ENCODE measurements around the gene DLAT.
"Not testable (repeated sequence)": the region's sequence is repeated elsewhere in the genome, so short reads cannot be mapped to it uniquely, and the experiment has no call there.

Gene DLAT

GRCh38 chr11:112024773-112025678 is at the start of gene DLAT:
DLAT (plus strand) TSS chr11:112025408; CDS start chr11:112025473, 65 bp downstream.
- DNase-seq: peak; percentile 91

- no peak for DNase-seq
Measured at GRCh38 chr11:111976119-111976766, 49.0 kb upstream of the DLAT start.

GRCh38 chr11:111976767-111977145 is 48.5 kb upstream of the DLAT start:
- DNase-seq: no peak

DNA sequence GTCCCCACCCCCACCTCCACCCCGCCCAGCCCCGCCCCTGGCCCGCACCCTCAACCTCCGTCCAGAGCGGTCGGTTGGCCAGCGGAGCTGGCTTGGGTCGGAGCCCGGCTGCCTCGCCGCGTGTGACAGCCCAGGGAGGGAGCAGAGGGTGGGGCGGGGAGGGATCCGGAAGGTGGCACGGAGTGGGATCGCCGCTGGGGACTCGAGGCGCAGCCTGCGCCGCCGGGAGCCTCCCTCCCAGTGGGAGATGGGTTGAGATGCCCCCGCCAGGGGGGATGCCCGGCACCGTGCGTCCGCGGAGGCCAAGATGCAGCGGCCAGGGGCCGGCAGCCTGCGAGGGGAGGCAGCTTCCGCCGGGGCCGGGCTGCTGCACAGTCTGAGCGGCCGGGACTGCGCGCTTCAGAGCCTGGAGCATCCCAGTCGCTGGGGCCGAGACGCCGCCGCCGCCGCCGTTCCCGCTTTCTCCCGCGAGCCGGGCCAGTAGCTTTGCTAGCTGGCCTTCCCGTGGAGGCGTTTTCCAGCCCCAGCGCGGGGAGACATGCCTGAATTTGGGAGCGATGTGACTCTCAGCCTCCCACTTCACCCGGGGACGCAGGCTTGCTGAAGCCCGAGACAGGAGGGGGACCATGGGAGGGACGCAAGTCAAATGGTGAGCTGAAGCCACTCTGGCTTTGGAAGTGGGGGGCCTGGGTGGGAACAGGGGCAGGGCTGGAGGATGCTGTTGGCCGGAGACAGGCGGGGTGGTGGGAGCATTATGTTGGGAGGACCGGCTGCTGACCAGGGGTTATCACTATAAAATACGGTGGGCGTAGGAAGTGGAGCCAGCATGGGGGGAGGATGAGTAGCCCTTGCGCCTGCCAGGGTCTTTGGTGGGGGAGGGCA is 47.8 kb upstream of the DLAT start:
- peak; percentile 43 for DNase-seq

- no peak for DNase-seq
Measured at GRCh38 chr11:111978028-111978771, 47.0 kb upstream of the DLAT start.

DNA sequence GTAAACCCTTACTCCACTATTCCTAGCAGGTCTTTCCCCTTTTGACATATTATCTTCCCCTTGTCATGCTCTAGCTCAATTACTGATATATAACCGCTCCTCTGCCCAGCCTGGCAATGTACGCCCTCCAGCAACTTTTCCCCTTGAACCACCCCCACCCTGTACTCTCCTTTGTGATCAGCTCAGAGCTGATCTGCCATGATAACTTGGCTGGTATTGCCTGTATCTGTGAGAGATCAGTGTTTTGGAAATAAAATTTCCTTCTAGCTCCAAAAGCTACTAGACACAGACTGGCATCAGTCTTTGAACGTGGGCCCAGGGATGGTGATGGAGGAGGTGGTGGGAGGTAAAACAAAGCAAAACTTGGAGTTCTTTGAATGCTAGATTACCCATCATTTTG is 45.1 kb upstream of the DLAT start:
- no peak for DNase-seq

GRCh38 chr11:111981270-111981669 is 43.9 kb upstream of the DLAT start:
- DNase-seq: no peak

GRCh38 chr11:111982019-111982464 is 43.2 kb upstream of the DLAT start:
- DNase-seq: peak; percentile 25

DNA sequence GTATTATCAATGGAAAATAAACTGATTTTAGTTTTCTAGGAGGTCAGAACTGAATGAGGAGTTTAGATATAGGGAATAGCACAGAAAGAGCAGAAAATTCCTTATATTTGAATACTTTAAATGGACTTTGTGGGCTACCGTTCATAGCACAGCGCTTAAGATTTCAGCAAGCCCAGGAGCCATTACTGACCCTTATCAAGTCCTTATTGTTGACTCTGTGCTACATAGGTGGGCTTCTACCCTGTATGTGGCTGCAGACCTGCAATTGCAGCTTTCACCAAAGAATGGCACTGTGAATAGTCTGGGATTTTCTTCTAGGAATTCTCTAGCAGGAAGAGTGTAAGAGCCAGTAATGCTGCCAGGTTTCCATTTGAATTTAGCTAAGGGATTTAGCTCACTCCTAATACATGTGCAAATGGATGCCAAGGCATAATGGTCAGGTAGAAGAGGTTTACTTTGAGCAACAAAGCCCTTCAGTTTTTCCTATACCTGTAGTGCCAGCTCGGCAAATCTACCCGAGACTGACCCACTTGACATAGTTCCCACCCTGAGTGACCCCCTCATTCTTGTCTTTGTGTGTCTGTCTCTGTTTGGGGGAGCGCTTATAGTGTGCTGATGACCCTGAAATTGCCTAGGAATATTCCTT is 42.5 kb upstream of the DLAT start:
- no peak for DNase-seq

GRCh38 chr11:111983187-111983986 is 41.8 kb upstream of the DLAT start:
- no peak for DNase-seq

DNA sequence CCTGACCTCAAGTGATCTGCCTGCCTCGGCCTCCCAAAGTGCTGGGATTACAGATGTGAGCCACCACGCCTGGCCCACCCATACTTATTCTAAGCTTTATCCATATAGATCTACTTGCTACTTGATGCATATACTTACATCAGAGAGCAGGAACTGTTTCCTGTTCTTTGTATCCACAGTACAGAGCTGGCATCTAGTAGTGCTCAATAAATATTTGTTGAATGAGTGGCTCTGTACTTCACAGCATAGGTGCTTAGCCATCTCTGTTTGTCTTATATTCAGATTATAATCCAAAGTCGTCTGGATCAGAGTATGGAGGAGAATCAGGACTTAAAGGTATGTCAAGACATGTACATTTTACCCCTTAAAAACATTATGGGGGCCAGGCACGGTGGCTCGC is 38.6 kb upstream of the DLAT start:
- DNase-seq: no peak

DNA sequence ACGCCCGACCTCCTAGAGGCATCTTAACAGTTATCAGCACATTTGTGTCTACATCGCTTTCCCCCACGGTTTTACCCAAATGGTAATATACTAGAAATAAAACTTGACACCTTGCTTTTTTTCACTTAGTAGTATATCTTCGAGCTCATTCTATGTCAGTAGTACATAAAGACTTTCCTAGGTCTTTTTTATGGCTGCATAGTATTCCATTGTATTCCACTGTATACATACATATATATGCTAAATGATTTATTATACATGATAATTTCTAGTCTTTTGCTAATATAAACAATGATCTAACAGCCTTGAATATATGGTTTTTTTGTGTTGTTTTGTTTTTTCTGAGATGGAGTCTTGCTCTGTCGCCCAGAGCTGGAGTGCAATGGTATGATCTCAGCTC is 34.8 kb upstream of the DLAT start:
- no peak for DNase-seq

- DNase-seq: no peak
Measured at GRCh38 chr11:111992206-111992855, 32.9 kb upstream of the DLAT start.

DNA sequence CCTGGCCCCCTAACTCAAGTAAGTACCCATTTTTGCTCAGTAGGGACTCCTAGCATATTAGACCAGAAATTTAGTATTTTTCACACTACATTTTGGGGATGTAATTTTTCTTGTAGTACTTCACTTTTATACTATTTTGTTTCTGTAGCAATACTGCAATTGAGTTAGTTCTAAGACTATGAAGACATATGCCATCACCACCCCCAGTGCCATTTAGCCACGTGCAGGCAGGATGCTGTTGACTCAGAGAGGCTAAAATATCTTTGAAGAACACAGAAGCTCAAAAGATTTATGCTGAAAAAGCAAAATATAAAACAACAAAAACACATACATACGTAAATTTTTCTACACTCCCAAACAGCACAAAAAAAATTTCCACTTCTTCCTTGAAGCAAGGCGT is 29.1 kb upstream of the DLAT start:
- no peak for DNase-seq

DNA sequence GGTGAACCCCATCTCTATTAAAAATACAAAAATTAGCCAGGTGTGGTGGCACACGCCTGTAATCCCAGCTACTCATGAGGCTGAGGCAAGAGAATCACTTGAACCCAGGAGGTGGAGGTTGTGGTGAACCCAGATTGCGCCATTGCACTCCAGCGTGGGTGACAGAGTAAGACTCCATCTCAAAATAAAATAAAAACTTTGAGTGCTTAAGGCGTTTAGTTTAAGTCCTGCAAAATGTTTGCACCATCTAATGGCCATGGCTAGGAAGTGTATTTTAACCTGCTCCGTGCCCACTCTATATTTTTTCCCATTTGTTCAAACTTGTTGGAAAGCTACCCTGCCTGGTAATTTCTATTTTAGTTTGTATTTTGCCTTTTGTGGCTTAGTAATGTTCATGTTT is 28.5 kb upstream of the DLAT start:
- DNase-seq: not testable (repeated sequence)

DNA sequence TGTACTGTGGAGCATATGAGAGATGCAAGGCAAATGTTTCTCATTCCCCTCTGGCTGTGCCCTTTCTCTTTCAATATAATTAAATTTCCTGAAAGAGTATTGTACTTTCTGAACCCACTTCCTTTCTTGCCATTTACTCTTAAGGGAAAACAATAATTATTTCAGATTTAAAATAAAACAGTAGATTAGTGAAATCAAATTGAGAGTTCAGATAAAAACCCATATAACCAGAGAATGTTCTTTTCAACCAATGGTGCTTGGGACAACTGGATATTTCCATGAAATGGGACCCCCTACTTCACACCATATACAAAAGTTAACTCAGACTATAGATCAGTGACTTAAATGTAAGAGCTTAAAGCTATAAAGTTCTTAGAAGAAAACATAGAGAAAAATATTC is 26.1 kb upstream of the DLAT start:
- no peak for DNase-seq

GRCh38 chr11:112000703-112001102 is 24.5 kb upstream of the DLAT start:
- no peak for DNase-seq

DNA sequence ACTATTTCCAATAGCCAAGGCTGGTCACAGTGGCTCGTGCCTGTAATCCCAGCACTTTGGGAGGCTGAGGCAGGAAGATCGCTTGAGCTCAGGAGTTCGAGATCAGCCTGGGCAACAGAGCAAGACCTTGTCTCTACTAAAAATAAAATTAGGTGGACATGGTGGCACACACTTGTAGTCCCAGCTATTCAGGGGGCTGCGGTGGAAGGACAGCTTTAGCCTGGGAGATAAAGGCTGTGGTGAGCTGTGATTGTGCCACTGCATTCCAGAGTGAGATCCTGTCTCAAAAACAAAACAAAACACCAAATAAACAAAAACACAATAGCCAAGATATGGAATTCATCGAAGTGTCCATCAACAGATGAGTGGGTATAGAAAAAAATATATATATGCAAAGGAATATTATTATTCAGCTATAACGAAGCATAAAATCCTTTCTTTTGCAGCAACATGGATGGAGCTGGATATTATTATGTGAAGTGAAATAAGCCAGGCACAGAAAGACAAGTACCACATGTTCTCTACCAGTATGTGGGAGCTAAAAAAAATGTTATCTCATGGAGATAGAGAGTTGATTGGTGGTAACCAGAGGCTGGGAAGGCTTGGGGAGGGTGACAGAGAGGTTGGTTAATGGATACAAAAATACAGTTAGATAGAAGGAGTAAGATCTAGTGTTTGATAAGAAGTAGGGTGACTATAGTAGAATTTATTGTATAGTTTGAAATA is 22.6 kb upstream of the DLAT start:
- no peak for DNase-seq

DNA sequence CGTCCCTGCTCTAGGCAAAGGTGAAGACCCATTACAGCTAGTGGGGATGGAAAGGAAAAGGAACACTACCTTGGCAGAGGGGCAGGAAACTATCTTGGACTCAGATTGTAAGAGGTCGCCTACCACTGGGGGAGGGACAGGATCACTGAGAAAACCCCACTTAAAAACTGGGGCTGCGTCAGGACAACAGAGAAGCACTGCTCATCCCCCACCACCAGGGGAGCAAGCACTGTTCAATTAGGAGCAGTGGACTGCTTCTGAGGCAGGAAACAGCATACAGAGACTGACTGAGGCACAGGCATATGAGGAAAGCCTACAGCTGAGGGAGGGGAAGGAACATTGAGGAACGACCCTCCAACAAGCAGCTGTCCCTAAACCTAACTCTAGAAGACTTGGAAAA is 20.8 kb upstream of the DLAT start:
- DNase-seq: no peak
